HG03457 (cell line): ENCODE measurements around the gene KLHL20.
"Not testable (repeated sequence)": the region's sequence is repeated elsewhere in the genome, so short reads cannot be mapped to it uniquely, and the experiment has no call there.

Experiments
- ATAC-seq: cut with Tn5 transposase; IDR thresholded peaks from one replicate; pipeline ENCODE4 v1.9.1; 2021; ENCODE audit warnings: moderate number of reproducible peaks; ENCODE audit not compliant: unreplicated experiment

KLHL20 gene

GRCh38 chr1:173714759-173715537 is at the start of gene KLHL20:
Gene KLHL20 (plus strand): TSS chr1:173714981. CDS start chr1:173716044, 1,063 bp downstream.
- peak; percentile 93 for ATAC-seq

GRCh38 chr1:173666646-173667045 is 48.1 kb upstream of the KLHL20 start:
- ATAC-seq: no peak

- ATAC-seq: no peak
Measured at GRCh38 chr1:173669491-173669941, 45.3 kb upstream of the KLHL20 start, which contains the start of gene ANKRD45. Gene ANKRD45 (minus strand): TSS chr1:173669851. CDS start chr1:173659418, 10,433 bp downstream.

- not testable (repeated sequence) for ATAC-seq
Measured at GRCh38 chr1:173674496-173674895, 40.3 kb upstream of the KLHL20 start.

- not testable (repeated sequence) for ATAC-seq
Measured at GRCh38 chr1:173680152-173680551, 34.6 kb upstream of the KLHL20 start.

GRCh38 chr1:173682184-173682583 is 32.6 kb upstream of the KLHL20 start:
- no peak for ATAC-seq

GRCh38 chr1:173683838-173684237 is 30.9 kb upstream of the KLHL20 start:
- not testable (repeated sequence) for ATAC-seq

- not testable (repeated sequence) for ATAC-seq
Measured at GRCh38 chr1:173685121-173685520, 29.7 kb upstream of the KLHL20 start.

GRCh38 chr1:173688300-173688699 is 26.5 kb upstream of the KLHL20 start:
- ATAC-seq: no peak

- no peak for ATAC-seq
Measured at GRCh38 chr1:173693238-173693637, 21.5 kb upstream of the KLHL20 start.

GRCh38 chr1:173701299-173701698 is 13.5 kb upstream of the KLHL20 start:
- ATAC-seq: not testable (repeated sequence)

- ATAC-seq: no peak
Measured at GRCh38 chr1:173702736-173703135, 12.0 kb upstream of the KLHL20 start.

- no peak for ATAC-seq
Measured at GRCh38 chr1:173705117-173705516, 9.7 kb upstream of the KLHL20 start.

- no peak for ATAC-seq
Measured at GRCh38 chr1:173708787-173709186, 6.0 kb upstream of the KLHL20 start.

- no peak for ATAC-seq
Measured at GRCh38 chr1:173714441-173714758, 381 bp upstream of the KLHL20 start.

GRCh38 chr1:173715538-173715844 is 710 bp downstream of the KLHL20 start:
- no peak for ATAC-seq

- ATAC-seq: no peak
Measured at GRCh38 chr1:173717238-173717637, 2.5 kb downstream of the KLHL20 start.

GRCh38 chr1:173731331-173731730 is 16.6 kb downstream of the KLHL20 start:
- ATAC-seq: not testable (repeated sequence)

- ATAC-seq: no peak
Measured at GRCh38 chr1:173733912-173734311, 19.1 kb downstream of the KLHL20 start.

- ATAC-seq: not testable (repeated sequence)
Measured at GRCh38 chr1:173736104-173736503, 21.3 kb downstream of the KLHL20 start.

GRCh38 chr1:173742203-173742886 is 27.6 kb downstream of the KLHL20 start:
- no peak for ATAC-seq

- no peak for ATAC-seq
Measured at GRCh38 chr1:173744651-173745050, 29.9 kb downstream of the KLHL20 start.
